Ectodermal cell (in vitro differentiated cells): ENCODE results near the gene ELMO1.

ENCODE experiments used
- H3K27ac ChIP-seq: 2 replicates; pipeline ENCODE4 v1.7.0; 2013; ENCODE audit warnings: mild to moderate bottlenecking, low read depth, low read length; ENCODE audit not compliant: insufficient read depth, poor library complexity, severe bottlenecking
- H3K27me3 ChIP-seq: 2 replicates; pipeline ENCODE4 v1.7.0; 2013; ENCODE audit warnings: mild to moderate bottlenecking, low read length; ENCODE audit not compliant: insufficient read depth, control insufficient read depth, poor library complexity, severe bottlenecking
- H3K36me3 ChIP-seq: one replicate; pipeline ENCODE4 v1.7.0; 2013; ENCODE audit warnings: low read length; ENCODE audit not compliant: control insufficient read depth, insufficient read depth
- H3K4me1 ChIP-seq: one replicate; pipeline ENCODE4 v1.7.0; 2013; ENCODE audit warnings: low read length; ENCODE audit not compliant: control insufficient read depth, insufficient read depth
- H3K4me3 ChIP-seq: 2 replicates; pipeline ENCODE4 v1.7.0; 2013; ENCODE audit warnings: low read depth, low read length, control low read depth; ENCODE audit not compliant: insufficient read depth
- H3K9me3 ChIP-seq: 2 replicates; pipeline ENCODE4 v1.7.0; 2013; ENCODE audit warnings: mild to moderate bottlenecking, low read length, moderate library complexity; ENCODE audit not compliant: control insufficient read depth
- WGBS, 2 experiments: methylation state at CpG; one replicate each; pipeline ENCODE4 v1.1.7; 2013; ENCODE audit warnings: missing lambda C conversion rate in 2 of 2; 5-methylcytosine and 5-hydroxymethylcytosine counted together

The ELMO1 gene

GRCh38 chr7:37352974-37353948 lies 95.4 kb downstream of the ELMO1 start:
- H3K4me1 ChIP-seq = no peaks in the 10 kb centered on the region
- no peaks in the 10 kb centered on the region for H3K27me3 ChIP-seq
- H3K36me3 ChIP-seq = no peaks in the 10 kb centered on the region
- H3K4me3 ChIP-seq = no peak overlapping the region
- WGBS, 2 experiments = 93 to 95% methylated on average over 32 of the region's 32 CpGs
- H3K9me3 ChIP-seq = no peaks in the 10 kb centered on the region
- no peak overlapping the region for H3K27ac ChIP-seq

- 92 to 94% methylated on average over 13 of the region's 13 CpGs for WGBS, 2 experiments
- Histone ChIP-seq H3K4me3 (no peak overlapping the region), H3K27ac (no peak overlapping the region)
Measured at GRCh38 chr7:37352251-37352880, 96.3 kb downstream of the ELMO1 start.

GRCh38 chr7:37351716-37352115 lies 96.9 kb downstream of the ELMO1 start:
- H3K4me3 ChIP-seq = no peak overlapping the region
- no peak overlapping the region for H3K27ac ChIP-seq
- WGBS, 2 experiments = 96 to 99% methylated on average over 3 to 4 of the region's 4 CpGs
- H3K9me3 ChIP-seq = no peaks in the 10 kb centered on the region
- no peaks in the 10 kb centered on the region for H3K27me3 ChIP-seq
- H3K4me1 ChIP-seq = no peaks in the 10 kb centered on the region
- H3K36me3 ChIP-seq = no peaks in the 10 kb centered on the region

More at GRCh38 chr7:37352251-37352880, 96.3 kb downstream of the ELMO1 start:
- H3K9me3 ChIP-seq = no peaks in the 10 kb centered on the region
- no peaks in the 10 kb centered on the region for H3K36me3 ChIP-seq
- no peaks in the 10 kb centered on the region for H3K27me3 ChIP-seq
- H3K4me1 ChIP-seq = no peaks in the 10 kb centered on the region

- H3K4me1 ChIP-seq = no peaks in the 10 kb centered on the region
- no peaks in the 10 kb centered on the region for H3K36me3 ChIP-seq
- H3K27me3 ChIP-seq = no peaks in the 10 kb centered on the region
- no peak overlapping the region for H3K4me3 ChIP-seq
- WGBS, 2 experiments = 95 to 98% methylated on average over 6 to 8 of the region's 8 CpGs
- no peaks in the 10 kb centered on the region for H3K9me3 ChIP-seq
- no peak overlapping the region for H3K27ac ChIP-seq
Measured at GRCh38 chr7:37349979-37350590, 98.6 kb downstream of the ELMO1 start.

- WGBS, 2 experiments = 68 to 85% methylated on average over 3 to 4 of the region's 4 CpGs
- H3K4me1 ChIP-seq = no peaks in the 10 kb centered on the region
Measured at GRCh38 chr7:37348982-37349381, 99.7 kb downstream of the ELMO1 start.

GRCh38 chr7:37346761-37347160 lies 101.9 kb downstream of the ELMO1 start:
- WGBS, 2 experiments = 81 to 89% methylated on average over 3 of the region's 3 CpGs
- H3K36me3 ChIP-seq = no peaks in the 10 kb centered on the region
- H3K4me3 ChIP-seq = no peak overlapping the region
- no peaks in the 10 kb centered on the region for H3K9me3 ChIP-seq
- H3K4me1 ChIP-seq = no peaks in the 10 kb centered on the region
- no peak overlapping the region for H3K27ac ChIP-seq
- no peaks in the 10 kb centered on the region for H3K27me3 ChIP-seq

More at GRCh38 chr7:37348982-37349381, 99.7 kb downstream of the ELMO1 start:
- H3K27ac ChIP-seq = no peak overlapping the region
- H3K4me3 ChIP-seq = no peak overlapping the region
- H3K9me3 ChIP-seq = no peaks in the 10 kb centered on the region
- no peaks in the 10 kb centered on the region for H3K27me3 ChIP-seq
- no peaks in the 10 kb centered on the region for H3K36me3 ChIP-seq

GRCh38 chr7:37344886-37345579 lies 103.6 kb downstream of the ELMO1 start:
- 76 to 84% methylated on average over 8 to 9 of the region's 9 CpGs for WGBS, 2 experiments
- no peak overlapping the region for H3K27ac ChIP-seq

GRCh38 chr7:37342688-37343471 lies 105.8 kb downstream of the ELMO1 start:
- Histone ChIP-seq H3K4me3 (no peak overlapping the region), H3K9me3 (no peaks in the 10 kb centered on the region), H3K36me3 (no peaks in the 10 kb centered on the region), H3K4me1 (no peaks in the 10 kb centered on the region), H3K27me3 (no peaks in the 10 kb centered on the region), H3K27ac (no peak overlapping the region)
- WGBS, 2 experiments = 91 to 92% methylated on average over 14 to 16 of the region's 16 CpGs

More at GRCh38 chr7:37344886-37345579, 103.6 kb downstream of the ELMO1 start:
- Histone ChIP-seq H3K4me1 (no peaks in the 10 kb centered on the region), H3K4me3 (no peak overlapping the region), H3K36me3 (no peaks in the 10 kb centered on the region), H3K9me3 (no peaks in the 10 kb centered on the region), H3K27me3 (no peaks in the 10 kb centered on the region)

- 95 to 96% methylated on average over 8 of the region's 8 CpGs for WGBS, 2 experiments
- Histone ChIP-seq H3K36me3 (no peaks in the 10 kb centered on the region), H3K4me1 (no peaks in the 10 kb centered on the region), H3K4me3 (no peak overlapping the region), H3K27ac (no peak overlapping the region), H3K9me3 (no peaks in the 10 kb centered on the region), H3K27me3 (no peaks in the 10 kb centered on the region)
Measured at GRCh38 chr7:37342176-37342687, 106.4 kb downstream of the ELMO1 start.
